ENCODE measurements around the gene C20orf204.

C20orf204 gene

DNA sequence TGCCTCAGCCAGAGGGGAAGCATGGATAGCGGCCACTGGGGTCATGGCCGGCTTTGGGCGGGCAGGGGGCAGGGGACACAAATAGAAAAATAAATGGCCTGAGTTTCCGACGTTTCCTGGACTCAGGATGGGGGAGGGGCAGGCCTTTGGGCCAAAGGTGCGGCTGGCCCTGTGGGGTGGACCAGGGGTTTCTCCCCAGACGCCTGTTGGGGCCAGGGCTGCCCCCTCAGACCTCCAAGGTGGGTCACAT is 20.6 kb downstream of the C20orf204 start:
- no peak for DNase-seq (ENCODE audit: low read depth)

DNA sequence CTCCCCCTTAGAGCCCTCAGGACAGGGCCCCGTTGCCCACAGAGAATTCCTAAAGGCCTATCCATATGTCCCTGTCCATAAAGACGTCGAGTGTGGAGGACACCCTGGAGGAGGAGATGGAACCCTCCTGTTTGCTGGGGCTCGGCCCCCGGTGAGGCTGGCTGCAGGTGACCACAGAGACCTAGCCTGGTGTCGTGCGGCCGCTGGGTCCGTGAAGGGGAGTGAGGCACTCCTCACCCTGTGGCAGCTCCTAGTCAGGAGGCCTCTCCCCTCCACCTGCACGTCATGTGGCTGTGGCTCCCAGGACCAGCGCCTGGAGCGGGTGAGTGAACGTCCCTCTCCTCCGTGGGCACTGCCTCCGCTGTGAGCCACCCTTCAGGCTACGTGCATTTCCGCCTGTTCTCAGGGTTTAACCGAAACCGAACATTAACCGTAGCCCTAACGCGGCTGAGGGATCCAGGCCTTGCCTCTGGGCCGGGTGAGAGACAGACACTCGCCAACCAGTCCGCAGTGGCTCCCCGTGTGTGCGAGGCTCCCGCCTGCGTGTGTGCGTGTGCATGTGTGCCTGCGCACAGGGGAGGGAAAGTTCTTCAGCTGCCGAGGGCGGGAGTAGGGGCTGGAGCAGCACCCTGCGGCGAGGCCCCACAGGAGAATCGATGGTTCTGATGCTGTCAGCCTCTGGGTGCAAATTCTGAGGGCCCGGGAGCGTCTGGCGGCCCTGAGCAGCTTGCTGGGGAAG is 21.1 kb downstream of the C20orf204 start:
- DNase-seq (ENCODE audit: low read depth), result no peak

- peak; percentile 57 for DNase-seq (ENCODE audit: low read depth)
Measured at GRCh38 chr20:64057628-64058498, 21.9 kb downstream of the C20orf204 start.

DNA sequence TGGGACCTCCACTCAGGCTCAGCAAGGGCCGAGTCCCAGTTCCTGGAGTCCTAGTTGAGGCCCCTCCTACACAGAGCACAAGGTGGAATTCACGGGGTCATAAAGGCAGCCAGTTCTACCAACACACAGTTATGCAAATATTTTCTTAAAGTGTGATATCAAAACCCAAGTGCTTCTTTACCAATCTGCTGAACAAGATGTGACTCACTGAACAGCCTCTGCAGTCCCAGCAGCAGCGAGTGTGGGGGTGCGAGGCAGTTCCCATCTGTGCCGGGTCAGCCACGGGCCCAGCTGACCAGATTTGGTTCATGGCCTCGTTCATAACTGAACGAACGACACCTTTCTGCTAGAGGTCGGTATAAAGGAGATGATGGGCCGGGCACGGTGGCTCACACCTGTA is 22.6 kb downstream of the C20orf204 start:
- no peak for DNase-seq (ENCODE audit: low read depth)

DNA sequence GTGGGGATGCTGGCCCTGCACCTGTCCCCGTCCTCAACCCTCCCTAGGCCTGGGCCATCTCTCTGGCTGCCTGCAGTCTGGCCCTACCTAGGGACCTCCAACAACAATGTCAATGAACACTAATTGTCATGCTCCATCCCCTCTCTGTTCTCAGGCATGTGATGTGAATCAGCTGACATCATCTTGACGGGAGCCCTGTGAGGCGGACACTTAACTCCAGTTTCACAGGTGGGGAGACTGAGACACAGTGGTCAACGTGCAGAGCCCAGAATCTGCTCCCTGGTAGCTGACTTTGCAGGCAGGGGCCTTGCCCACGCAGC is 26.3 kb downstream of the C20orf204 start:
- DNase-seq (ENCODE audit: low read depth), result no peak

DNA sequence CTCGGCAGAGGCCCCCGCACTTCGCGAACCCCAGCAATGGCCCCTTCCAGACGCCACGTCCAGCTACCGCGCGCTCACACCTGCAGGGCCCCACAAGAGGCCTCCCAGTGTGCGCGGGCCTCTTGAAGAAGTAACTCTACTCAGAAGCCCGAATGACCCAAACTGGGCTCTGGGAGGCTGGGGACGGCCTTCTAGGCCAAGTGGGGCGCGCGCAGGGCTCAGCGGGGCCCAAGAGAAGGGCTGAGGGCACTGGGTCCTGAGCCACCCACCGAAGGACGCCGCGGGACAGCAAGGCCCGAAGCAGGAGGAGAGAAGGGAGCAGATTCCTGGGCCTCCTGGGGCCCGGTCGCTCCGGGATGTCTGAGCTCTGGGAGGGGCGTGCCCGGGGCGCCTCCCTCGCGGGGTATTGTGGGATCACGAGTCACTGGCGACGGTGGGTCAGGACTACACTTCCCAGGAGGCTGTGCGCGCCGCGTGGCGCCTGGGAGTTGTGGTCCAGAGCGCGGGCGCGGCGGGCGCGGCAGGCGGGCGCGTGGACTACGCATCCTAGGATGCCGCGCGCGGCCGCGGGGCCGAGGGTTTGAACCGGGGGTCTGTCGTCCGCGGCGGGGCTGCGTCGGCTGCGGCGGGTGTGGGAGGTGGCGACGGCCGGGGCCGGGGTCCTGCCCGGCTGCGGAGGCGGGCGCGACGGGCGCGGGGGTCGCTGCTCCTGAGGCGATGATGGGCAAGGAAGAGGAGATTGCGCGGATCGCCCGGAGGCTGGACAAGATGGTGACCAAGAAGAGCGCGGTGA is 26.8 kb downstream of the C20orf204 start, which contains the start of gene TCEA2:
TCEA2 (plus strand) TSS at position 603 of the 793 bp plus-strand sequence; CDS start at position 718, 115 bp downstream.
- peak; percentile 89 for DNase-seq (ENCODE audit: low read depth)

DNA sequence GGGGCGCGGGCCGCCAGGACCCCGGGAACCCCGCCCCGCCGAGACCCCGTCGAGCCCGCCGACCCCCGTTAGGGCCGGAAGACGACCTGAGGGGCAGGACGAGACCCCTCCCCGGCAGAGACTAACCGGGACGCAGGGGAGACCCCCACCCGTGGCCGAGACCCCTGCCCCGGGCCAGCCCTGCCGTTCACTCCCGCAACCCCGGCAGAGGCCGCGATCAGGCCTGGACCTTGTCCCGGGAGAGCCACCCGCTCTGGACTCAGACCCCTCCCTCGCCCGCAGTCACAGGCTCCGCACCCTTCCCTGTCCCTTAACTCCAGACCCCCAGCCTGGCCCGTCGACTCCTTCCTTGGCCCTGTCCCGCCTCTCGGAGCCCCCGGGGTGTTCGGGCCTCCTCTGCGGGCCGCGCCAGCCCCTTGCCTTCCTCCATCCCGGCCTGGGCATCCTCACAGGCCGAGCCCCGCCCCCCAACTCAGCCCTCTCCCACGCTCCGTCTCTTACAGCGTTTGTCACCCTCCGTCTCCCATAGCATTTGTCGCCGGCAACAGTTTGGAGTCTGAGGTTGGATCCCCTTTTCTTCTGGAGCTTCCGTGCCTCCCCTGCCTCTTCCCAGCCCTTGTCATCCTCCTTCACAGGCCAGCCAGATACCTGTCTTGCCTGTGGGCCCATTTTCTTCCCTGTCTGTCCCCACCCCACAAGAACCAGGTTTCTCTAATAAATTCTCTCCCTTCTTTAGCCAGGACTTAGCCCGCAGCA is 27.6 kb downstream of the C20orf204 start:
- no peak for DNase-seq (ENCODE audit: low read depth)

DNA sequence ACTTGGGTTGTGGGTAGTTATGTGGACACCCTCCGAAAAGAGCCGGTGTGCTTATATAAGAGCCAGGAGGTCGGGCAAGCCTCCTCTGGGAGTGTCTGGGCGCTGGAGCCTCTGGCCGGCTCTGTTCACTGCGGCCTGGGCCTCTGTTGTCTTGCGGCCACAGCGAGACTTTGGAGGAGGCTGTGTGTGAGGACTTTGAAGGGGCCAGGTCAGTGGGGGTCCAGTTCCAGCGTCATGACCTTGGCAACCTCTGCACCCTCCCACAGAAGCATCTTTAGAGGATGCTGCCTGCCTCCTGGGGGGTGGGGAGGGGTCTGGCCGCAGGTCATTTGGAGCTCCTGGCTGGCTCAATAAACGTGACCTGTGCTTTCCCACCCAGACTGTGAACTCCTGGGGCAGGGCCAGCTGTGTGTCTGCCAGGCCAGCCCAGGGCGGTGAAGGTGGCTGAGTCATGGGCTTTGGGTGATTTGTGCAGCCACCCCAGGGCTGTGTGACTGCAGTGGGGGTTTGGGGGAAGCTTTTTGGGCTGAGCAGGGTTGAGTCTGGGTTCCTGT is 28.2 kb downstream of the C20orf204 start:
- no peak for DNase-seq (ENCODE audit: low read depth)

DNA sequence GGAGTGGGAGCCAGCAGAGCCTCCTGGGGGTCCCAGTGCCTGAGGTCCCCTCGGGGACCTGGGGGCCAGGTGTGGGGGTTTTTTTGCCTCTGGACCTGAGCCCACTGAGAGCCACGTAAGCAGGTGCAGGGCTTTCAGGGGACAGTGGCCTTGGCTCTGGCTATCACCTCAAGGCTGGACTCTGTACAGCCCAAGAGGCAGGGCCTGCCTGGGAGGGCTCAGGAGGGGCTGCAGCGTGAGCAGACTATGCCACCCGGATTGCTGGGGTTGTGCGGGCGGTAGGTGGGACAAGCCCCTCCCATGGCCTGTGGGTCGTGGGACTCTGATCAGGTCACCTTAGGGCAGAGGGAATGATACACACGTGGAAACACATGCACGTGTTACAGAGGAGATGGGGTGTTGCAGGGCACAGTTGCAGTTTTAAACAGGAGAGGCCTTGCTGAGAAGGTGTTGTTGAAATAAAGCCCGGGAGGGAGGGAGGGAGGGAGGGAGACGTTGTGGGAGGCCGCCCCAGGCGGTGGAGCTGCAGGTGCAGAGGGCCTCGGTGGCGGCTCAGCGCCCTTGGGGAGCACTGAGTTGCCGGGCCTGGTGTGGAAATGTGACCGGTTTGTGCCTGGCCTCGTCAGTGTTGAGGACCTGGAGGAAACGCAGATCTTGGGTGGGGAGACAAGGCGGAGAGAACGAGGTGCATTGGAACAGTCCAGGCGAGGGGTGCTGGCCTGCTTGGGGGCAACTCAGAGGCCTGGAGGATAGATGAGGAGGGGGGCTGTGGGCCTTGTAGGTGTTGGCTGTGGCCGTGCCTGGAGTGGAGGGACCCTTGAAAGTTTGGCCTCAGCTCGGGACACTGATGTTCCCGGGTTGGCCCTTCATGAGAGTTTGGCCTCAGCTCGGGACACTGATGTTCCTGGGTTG is 29.3 kb downstream of the C20orf204 start:
- no peak for DNase-seq (ENCODE audit: low read depth)

- peak; percentile 27 for DNase-seq (ENCODE audit: low read depth)
Measured at GRCh38 chr20:64065974-64066343, 30.0 kb downstream of the C20orf204 start.

- DNase-seq (ENCODE audit: low read depth), result no peak
Measured at GRCh38 chr20:64067005-64067632, 31.1 kb downstream of the C20orf204 start.

GRCh38 chr20:64067733-64068307 is 31.8 kb downstream of the C20orf204 start:
- no peak for DNase-seq (ENCODE audit: low read depth)

DNA sequence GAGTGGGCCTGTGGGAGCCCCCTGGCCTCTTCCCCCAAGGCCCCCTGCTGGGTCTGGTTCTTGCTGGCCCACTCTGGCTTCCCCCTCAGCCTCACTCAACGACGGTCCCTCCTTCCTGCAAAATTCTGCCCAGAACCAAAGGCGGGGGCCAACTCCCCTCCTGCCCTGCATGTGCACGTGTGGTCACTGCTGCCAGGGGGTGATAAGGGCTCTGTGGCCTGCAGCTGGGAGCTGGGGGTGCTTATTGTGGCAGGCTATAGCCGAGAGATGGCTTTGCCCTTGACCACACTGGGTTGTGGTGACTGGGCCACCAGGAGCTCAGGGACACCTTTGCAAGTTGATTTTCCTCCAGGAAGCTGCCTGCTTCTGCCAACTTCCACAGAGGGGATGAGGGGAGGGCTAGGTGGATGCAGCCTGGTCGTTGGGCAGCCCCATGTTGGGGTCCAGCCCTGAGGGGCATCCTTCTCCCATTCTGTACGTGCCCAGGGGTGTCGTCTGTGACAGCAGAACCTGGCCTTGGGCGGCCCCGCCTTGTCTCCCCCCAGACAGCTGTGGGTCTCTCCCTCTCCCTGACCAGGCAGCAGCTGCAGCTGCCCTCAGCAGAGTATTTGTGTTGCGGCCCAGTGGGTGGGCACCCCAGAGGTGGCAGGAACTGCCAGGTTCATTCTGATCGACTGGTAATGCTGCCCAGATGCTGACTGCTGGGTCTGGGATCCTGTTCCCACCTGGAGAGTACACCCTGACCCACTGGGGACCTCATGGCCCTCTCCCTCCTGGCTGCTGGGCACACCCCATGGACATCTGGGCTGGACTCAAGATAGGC is 32.6 kb downstream of the C20orf204 start:
- no peak for DNase-seq (ENCODE audit: low read depth)

DNA sequence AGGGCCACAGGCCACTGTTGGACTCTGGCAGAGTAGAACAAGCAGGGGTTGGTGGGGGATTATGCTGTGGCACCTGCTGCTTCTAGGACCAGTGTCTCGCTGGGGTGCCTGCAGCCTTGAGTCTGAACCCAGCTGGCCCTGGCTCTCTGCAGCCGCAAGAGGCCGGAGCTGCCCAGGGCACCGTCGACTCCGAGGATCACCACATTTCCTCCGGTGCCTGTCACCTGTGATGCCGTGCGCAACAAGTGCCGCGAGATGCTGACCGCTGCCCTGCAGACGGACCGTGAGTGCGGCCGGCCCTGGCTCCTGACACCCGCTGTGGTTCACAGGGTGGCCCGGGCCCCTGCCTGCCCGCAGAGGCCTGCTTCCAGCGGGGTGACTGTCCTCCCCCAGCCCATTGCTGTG is 33.2 kb downstream of the C20orf204 start:
- DNase-seq (ENCODE audit: low read depth), result no peak

DNA sequence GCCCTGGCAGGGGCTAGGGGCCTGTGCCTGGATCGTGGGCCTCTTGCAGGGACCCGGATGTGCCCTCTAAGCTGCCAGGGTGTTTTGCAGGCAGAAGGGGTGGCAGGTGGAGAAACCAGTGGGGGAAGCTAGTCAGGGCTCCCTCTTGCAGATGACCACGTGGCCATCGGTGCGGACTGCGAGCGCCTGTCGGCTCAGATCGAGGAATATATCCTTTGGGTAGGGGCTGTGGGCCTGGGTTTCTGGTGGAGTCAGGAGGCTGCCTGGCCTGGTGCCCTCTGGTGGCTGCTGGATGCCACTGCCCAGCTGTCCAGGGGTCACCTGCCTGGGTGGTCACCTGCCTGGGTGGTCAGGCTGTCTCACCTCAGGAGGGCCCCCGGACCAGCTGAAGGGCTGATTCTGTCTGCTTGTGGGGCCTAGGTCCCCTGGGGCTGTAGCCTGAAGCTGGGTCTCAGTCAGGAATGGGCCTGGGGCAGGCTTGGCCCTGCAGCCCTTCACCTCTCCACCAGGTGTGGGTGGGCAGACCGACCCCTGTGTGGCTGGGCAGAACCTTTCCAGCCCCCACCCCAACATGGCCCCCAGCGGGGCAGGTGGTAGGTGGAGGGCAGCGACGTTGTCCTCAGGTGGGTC is 33.7 kb downstream of the C20orf204 start:
- no peak for DNase-seq (ENCODE audit: low read depth)

DNA sequence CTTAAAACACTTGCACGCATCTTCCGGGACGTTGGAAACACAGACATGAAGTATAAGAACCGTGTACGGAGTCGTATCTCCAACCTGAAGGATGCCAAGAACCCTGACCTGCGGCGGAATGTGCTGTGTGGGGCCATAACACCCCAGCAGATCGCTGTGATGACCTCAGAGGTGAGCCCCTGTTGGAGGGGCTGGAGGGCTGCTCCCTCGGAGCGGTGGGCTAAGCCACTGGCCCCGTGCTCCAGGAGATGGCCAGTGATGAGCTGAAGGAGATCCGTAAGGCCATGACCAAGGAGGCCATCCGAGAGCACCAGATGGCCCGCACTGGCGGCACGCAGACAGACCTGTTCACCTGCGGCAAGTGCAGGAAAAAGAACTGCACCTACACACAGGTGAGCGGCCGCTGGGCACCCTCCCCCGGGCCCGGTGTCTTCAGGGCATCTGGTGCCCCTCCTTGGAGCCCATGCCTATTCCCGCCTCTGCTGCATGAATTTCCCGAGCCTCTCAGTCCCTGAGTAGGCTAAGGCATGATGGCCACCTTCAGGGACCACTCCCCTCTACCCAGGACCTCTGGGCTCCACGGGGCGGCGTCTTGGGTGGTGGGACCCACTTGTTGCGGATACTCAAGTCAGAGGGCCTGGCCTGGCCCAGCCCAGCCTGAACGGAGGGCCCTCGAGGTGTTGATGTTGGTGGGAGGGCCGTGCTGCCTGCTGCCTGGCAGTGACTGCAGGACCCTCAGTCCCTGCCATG is 34.4 kb downstream of the C20orf204 start:
- DNase-seq (ENCODE audit: low read depth), result no peak
